Osteocyte (in vitro differentiated cells): ENCODE measurements around the gene PRUNE2. TPM values are rescaled to one million over a fixed set of nuclear protein-coding genes. Genes with fewer than 3 reads are reported as not detected.
A peak's percentile ranks its signal among the peaks of the same experiment; 100 is the strongest.

Experiments
- DNase-seq: peaks from one replicate; pipeline ENCODE4 v3.0.0; 2021; ENCODE audit warnings: mixed read lengths; ENCODE audit not compliant: unreplicated experiment; ENCODE audit errors: extremely low spot score
- H3K27ac Mint-ChIP-seq: one replicate; pipeline ENCODE4 v1.8.0; 2021; ENCODE audit warnings: mild to moderate bottlenecking, mixed read lengths; ENCODE audit not compliant: unreplicated experiment
- H3K27me3 Mint-ChIP-seq: one replicate; pipeline ENCODE4 v1.8.0; 2021; ENCODE audit warnings: mixed read lengths; ENCODE audit not compliant: unreplicated experiment
- H3K36me3 Mint-ChIP-seq: one replicate; pipeline ENCODE4 v1.8.0; 2021; ENCODE audit warnings: mixed read lengths; ENCODE audit not compliant: unreplicated experiment
- H3K4me1 Mint-ChIP-seq: one replicate; pipeline ENCODE4 v1.8.0; 2021; ENCODE audit warnings: mixed read lengths; ENCODE audit not compliant: unreplicated experiment
- H3K4me3 Mint-ChIP-seq: one replicate; pipeline ENCODE4 v1.8.0; 2021; ENCODE audit warnings: mild to moderate bottlenecking, moderate library complexity, mixed read lengths; ENCODE audit not compliant: unreplicated experiment
- H3K9me3 Mint-ChIP-seq: one replicate; pipeline ENCODE4 v1.8.0; 2021; ENCODE audit warnings: mixed read lengths; ENCODE audit not compliant: unreplicated experiment
- CTCF ChIP-seq: fragments of 200-600 bp; sonication (generic); IDR thresholded peaks from 2 replicates; pipeline ENCODE4 v1.5.0; 2021; ENCODE audit warnings: antibody characterized with exemption, mild to moderate bottlenecking, moderate library complexity
- total RNA-seq: library from RNA; stranded (reverse); gene quantifications from 2 replicates; pipeline ENCODE4 v1.2.1, GENCODE V29; 2021

The PRUNE2 gene
- total RNA-seq, 1 donor from 2014 or later: 1.0 TPM

DNA sequence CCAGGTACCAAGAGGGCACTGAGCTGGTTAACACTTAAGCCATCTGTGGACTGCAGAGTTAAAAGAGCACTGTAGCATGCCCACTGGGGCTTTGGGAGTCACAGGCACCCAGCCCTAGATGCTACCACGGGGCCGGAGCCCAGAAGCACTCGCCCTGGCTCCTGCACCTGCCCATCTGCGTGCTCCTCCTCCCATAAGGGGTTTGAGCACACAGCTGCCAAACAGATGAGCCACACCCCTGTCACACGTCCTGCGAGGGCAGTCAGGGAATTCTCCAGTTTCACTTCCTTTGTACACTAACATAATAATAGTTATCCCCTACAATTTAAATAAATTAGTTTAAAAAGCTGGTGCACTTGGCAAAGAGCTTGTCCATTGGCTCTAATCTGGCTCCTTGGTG, 146.2 kb downstream of the PRUNE2 start:
- no peaks in the 10 kb centered on the region for H3K36me3 Mint-ChIP-seq

GRCh38 chr9:76758476-76758875, 147.4 kb downstream of the PRUNE2 start:
- no peaks in the 10 kb centered on the region for H3K9me3 Mint-ChIP-seq
- no peak for DNase-seq

More for the DNA sequence above, 146.2 kb downstream of the PRUNE2 start:
- DNase-seq: no peak
- Mint-ChIP-seq H3K4me3 (no peak overlapping the region), H3K27ac (no peak overlapping the region), H3K4me1 (peaks cover 2% of the 10 kb centered on the region), H3K27me3 (peaks cover 23% of the 10 kb centered on the region), H3K9me3 (no peaks in the 10 kb centered on the region)
- no peak for TF ChIP-seq CTCF

DNA sequence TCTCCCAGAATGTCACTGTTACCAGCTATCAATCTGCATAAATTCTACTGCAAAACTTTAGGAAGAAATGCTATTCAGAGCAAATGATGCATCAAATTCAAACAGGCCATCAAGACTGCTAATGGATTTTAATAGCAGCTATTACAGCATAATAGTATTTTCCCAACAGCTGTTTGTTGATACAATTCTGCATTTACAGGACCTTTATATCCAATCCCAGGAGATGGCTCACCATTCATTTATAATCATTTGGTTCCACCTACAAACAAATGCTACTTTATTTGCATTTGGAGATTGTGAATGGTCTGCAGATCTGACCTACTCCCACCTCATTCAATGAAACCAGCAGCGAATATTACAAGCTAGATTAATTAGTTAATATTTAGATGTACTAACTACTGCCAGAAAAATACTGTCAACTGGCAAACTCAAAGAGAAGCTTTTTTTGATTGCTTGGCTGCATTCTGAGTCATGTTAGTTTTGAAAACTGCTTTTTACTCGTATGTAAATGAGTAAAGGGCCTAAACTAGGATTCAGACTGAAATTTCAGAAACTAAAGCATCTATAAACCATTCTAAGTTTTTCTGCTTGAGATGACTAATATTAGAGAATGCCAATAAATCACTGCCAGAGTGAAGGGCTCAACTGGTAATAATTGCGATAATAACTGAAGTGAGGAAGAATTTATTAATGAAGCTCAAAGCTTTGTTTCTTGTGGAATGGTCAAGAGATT, 148.8 kb downstream of the PRUNE2 start:
- H3K36me3 Mint-ChIP-seq: no peaks in the 10 kb centered on the region
- DNase-seq: no peak
- TF ChIP-seq CTCF: no peak
- peaks cover 16% of the 10 kb centered on the region for H3K27me3 Mint-ChIP-seq
- no peaks in the 10 kb centered on the region for H3K9me3 Mint-ChIP-seq
- no peak overlapping the region for H3K27ac Mint-ChIP-seq
- H3K4me1 Mint-ChIP-seq: peaks cover 2% of the 10 kb centered on the region
- no peak overlapping the region for H3K4me3 Mint-ChIP-seq

More at GRCh38 chr9:76758476-76758875, 147.4 kb downstream of the PRUNE2 start:
- no peak overlapping the region for H3K27ac Mint-ChIP-seq
- no peaks in the 10 kb centered on the region for H3K36me3 Mint-ChIP-seq
- no peak for TF ChIP-seq CTCF
- H3K4me1 Mint-ChIP-seq: peaks cover 2% of the 10 kb centered on the region
- H3K27me3 Mint-ChIP-seq: peaks cover 18% of the 10 kb centered on the region
- H3K4me3 Mint-ChIP-seq: no peak overlapping the region

DNA sequence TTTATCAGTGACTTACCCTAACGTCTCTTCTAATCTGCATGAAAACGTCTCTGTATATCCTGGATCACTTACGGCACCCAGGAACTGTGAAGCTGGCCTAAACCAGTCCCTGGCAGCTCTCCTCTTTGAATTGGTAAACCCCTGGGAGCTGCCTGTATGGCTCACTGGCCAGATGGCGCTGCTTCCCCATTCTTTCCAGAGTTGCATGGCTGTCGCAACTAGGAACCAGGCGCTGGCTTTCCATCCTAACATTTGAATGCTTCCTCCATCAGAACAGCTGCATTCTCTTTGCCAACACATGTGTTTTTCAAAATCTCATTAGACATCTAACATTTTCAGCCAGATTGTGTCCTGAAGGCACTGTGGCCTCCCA, 149.7 kb downstream of the PRUNE2 start:
- Mint-ChIP-seq H3K9me3 (no peaks in the 10 kb centered on the region), H3K27ac (no peak overlapping the region), H3K27me3 (peaks cover 14% of the 10 kb centered on the region), H3K4me1 (peaks cover 2% of the 10 kb centered on the region), H3K36me3 (no peaks in the 10 kb centered on the region), H3K4me3 (no peak overlapping the region)
- no peak for DNase-seq
- TF ChIP-seq CTCF: peak; percentile 17

GRCh38 chr9:76751001-76751400, 154.9 kb downstream of the PRUNE2 start:
- Mint-ChIP-seq H3K4me1 (no peaks in the 10 kb centered on the region), H3K9me3 (no peaks in the 10 kb centered on the region), H3K4me3 (no peak overlapping the region), H3K27ac (no peak overlapping the region), H3K36me3 (no peaks in the 10 kb centered on the region), H3K27me3 (peaks cover 10% of the 10 kb centered on the region)
- TF ChIP-seq CTCF: no peak
- DNase-seq: no peak
